Measurements from ENCODE around the gene SLC44A3. TPM values are rescaled to one million over a fixed set of nuclear protein-coding genes. Genes with fewer than 3 reads are reported as not detected.
"Not testable (repeated sequence)": the region's sequence is repeated elsewhere in the genome, so short reads cannot be mapped to it uniquely, and the experiment has no call there.

Gene SLC44A3
- total RNA-seq, 1 experiment from 2014 or later = not detected

- DNase-seq (ENCODE audit: low spot score) = no peak
These were observed 12.9 kb downstream of the SLC44A3 start for GRCh38 chr1:94832931-94833585.

GRCh38 chr1:94836891-94837290, 16.7 kb downstream of the SLC44A3 start:
- no peak for DNase-seq (ENCODE audit: low spot score)

GRCh38 chr1:94840381-94840780, 20.2 kb downstream of the SLC44A3 start:
- DNase-seq (ENCODE audit: low spot score) = not testable (repeated sequence)

- DNase-seq (ENCODE audit: low spot score) = no peak
These were observed 20.7 kb downstream of the SLC44A3 start for GRCh38 chr1:94840808-94841207.

GRCh38 chr1:94843430-94843829, 23.3 kb downstream of the SLC44A3 start:
- DNase-seq (ENCODE audit: low spot score) = no peak

- DNase-seq (ENCODE audit: low spot score) = no peak
These were observed 23.7 kb downstream of the SLC44A3 start for GRCh38 chr1:94843846-94844245.

- no peak for DNase-seq (ENCODE audit: low spot score)
These were observed 26.2 kb downstream of the SLC44A3 start for GRCh38 chr1:94846308-94846707.

- DNase-seq (ENCODE audit: low spot score) = no peak
These were observed 31.4 kb downstream of the SLC44A3 start for GRCh38 chr1:94851571-94851970.

GRCh38 chr1:94852788-94853187, 32.6 kb downstream of the SLC44A3 start:
- no peak for DNase-seq (ENCODE audit: low spot score)

GRCh38 chr1:94854458-94855306, 34.5 kb downstream of the SLC44A3 start:
- peak; percentile 92 for DNase-seq (ENCODE audit: low spot score)

- DNase-seq (ENCODE audit: low spot score) = peak; percentile 23
These were observed 35.1 kb downstream of the SLC44A3 start for GRCh38 chr1:94855307-94855700.

- DNase-seq (ENCODE audit: low spot score) = no peak
These were observed 35.8 kb downstream of the SLC44A3 start for GRCh38 chr1:94856004-94856403.

- DNase-seq (ENCODE audit: low spot score) = no peak
These were observed 36.7 kb downstream of the SLC44A3 start for GRCh38 chr1:94856868-94857267.

- DNase-seq (ENCODE audit: low spot score) = peak; percentile 25
These were observed 38.1 kb downstream of the SLC44A3 start for GRCh38 chr1:94858276-94858675.

- DNase-seq (ENCODE audit: low spot score) = no peak
These were observed 39.0 kb downstream of the SLC44A3 start for GRCh38 chr1:94859174-94859573.

GRCh38 chr1:94862718-94863117, 42.6 kb downstream of the SLC44A3 start:
- DNase-seq (ENCODE audit: low spot score) = no peak

GRCh38 chr1:94863297-94863911, 43.2 kb downstream of the SLC44A3 start:
- peak; percentile 57 for DNase-seq (ENCODE audit: low spot score)

GRCh38 chr1:94863919-94864318, 43.8 kb downstream of the SLC44A3 start:
- DNase-seq (ENCODE audit: low spot score) = peak; percentile 82

GRCh38 chr1:94864821-94865220, 44.7 kb downstream of the SLC44A3 start:
- DNase-seq (ENCODE audit: low spot score) = no peak

GRCh38 chr1:94865360-94865759, 45.2 kb downstream of the SLC44A3 start:
- no peak for DNase-seq (ENCODE audit: low spot score)

GRCh38 chr1:94866164-94866807, 46.1 kb downstream of the SLC44A3 start:
- DNase-seq (ENCODE audit: low spot score) = peak; percentile 10

- no peak for DNase-seq (ENCODE audit: low spot score)
These were observed 50.9 kb downstream of the SLC44A3 start for GRCh38 chr1:94871031-94871430.
